ENCODE results near the gene SCG5.

Gene SCG5

GRCh38 chr15:32659340-32660155 lies 18.0 kb downstream of the SCG5 start:
- DNase-seq, result no peak

GRCh38 chr15:32663671-32664070 lies 22.2 kb downstream of the SCG5 start:
- DNase-seq, result no peak

GRCh38 chr15:32664796-32665195 lies 23.3 kb downstream of the SCG5 start:
- no peak for DNase-seq

- DNase-seq, result no peak
Measured at GRCh38 chr15:32667321-32667720, 25.8 kb downstream of the SCG5 start.

GRCh38 chr15:32668942-32669341 lies 27.4 kb downstream of the SCG5 start:
- DNase-seq, result no peak

GRCh38 chr15:32669896-32670611 lies 28.5 kb downstream of the SCG5 start:
- peak; percentile 65 for DNase-seq

- no peak for DNase-seq
Measured at GRCh38 chr15:32670623-32671022, 29.1 kb downstream of the SCG5 start.

- peak; percentile 45 for DNase-seq
Measured at GRCh38 chr15:32671339-32672325, 30.1 kb downstream of the SCG5 start.

- no peak for DNase-seq
Measured at GRCh38 chr15:32674681-32675080, 33.2 kb downstream of the SCG5 start.

- no peak for DNase-seq
Measured at GRCh38 chr15:32675466-32675865, 34.0 kb downstream of the SCG5 start.

- no peak for DNase-seq
Measured at GRCh38 chr15:32676169-32676568, 34.7 kb downstream of the SCG5 start.

- DNase-seq, result no peak
Measured at GRCh38 chr15:32677238-32677750, 35.8 kb downstream of the SCG5 start.

GRCh38 chr15:32679298-32679690 lies 37.8 kb downstream of the SCG5 start:
- DNase-seq, result no peak

GRCh38 chr15:32682569-32682968 lies 41.1 kb downstream of the SCG5 start:
- DNase-seq, result no peak

- no peak for DNase-seq
Measured at GRCh38 chr15:32682977-32683630, 41.6 kb downstream of the SCG5 start.

- no peak for DNase-seq
Measured at GRCh38 chr15:32683906-32684584, 42.5 kb downstream of the SCG5 start.

- DNase-seq, result no peak
Measured at GRCh38 chr15:32685576-32685975, 44.1 kb downstream of the SCG5 start.

- no peak for DNase-seq
Measured at GRCh38 chr15:32687556-32687955, 46.0 kb downstream of the SCG5 start.

GRCh38 chr15:32688151-32688639 lies 46.7 kb downstream of the SCG5 start:
- DNase-seq, result no peak

- DNase-seq, result peak; percentile 30
Measured at GRCh38 chr15:32690941-32691688, 49.6 kb downstream of the SCG5 start.

- no peak for DNase-seq
Measured at GRCh38 chr15:32691689-32692038, 50.2 kb downstream of the SCG5 start.

Data from eye (tissue), 1 donor.